22Rv1 (cell line): ENCODE data around the gene STUB1.

Experiments
- H3K27ac ChIP-seq: fragments of 450-650 bp; 2 replicates; pipeline ENCODE4 v1.5.1; 2017
- CTCF ChIP-seq: fragments of 450-650 bp; IDR thresholded peaks from 2 replicates; pipeline ENCODE4 v1.5.1; 2017; ENCODE audit warnings: mild to moderate bottlenecking
- ZFX ChIP-seq: fragments of 450-650 bp; IDR thresholded peaks from 2 replicates; pipeline ENCODE4 v1.6.1; 2017; ENCODE audit warnings: antibody characterized with exemption, borderline replicate concordance

Gene STUB1

GRCh38 chr16:669666-670065 is 10.5 kb upstream of the STUB1 start:
- TF ChIP-seq CTCF, result no peak
- TF ChIP-seq ZFX, result no peak
- H3K27ac ChIP-seq, result peak overlapping the region; percentile 88

- no peak overlapping the region for H3K27ac ChIP-seq
- no peak for TF ChIP-seq CTCF
- no peak for TF ChIP-seq ZFX
Observed at GRCh38 chr16:670485-671352, 9.5 kb upstream of the STUB1 start.

- no peak for TF ChIP-seq ZFX
- no peak for TF ChIP-seq CTCF
- H3K27ac ChIP-seq, result no peak overlapping the region
Observed at GRCh38 chr16:671353-672131, 8.7 kb upstream of the STUB1 start.

GRCh38 chr16:672371-672770 is 7.8 kb upstream of the STUB1 start:
- no peak for TF ChIP-seq ZFX
- no peak for TF ChIP-seq CTCF
- peak overlapping the region; percentile 82; the same call in 1 of the 2 replicates for H3K27ac ChIP-seq

- H3K27ac ChIP-seq, result peak overlapping the region; percentile 82
- TF ChIP-seq CTCF (no peak), ZFX (no peak)
Observed at GRCh38 chr16:672851-673250, 7.4 kb upstream of the STUB1 start.

GRCh38 chr16:673399-673991 is 6.7 kb upstream of the STUB1 start:
- peak overlapping the region; percentile 82 for H3K27ac ChIP-seq
- TF ChIP-seq ZFX (no peak), CTCF (no peak)
